Stimulated activated CD8-positive, alpha-beta memory T cell treated with anti-CD3 and anti-CD28 coated beads, Interleukin-12 subunit alpha, Interleukin-12 subunit beta, amount 100 ng/mL, for 4 hours (primary cell): Measurements from ENCODE around the gene MICAL3.
"Not testable (repeated sequence)": the region's sequence is repeated elsewhere in the genome, so short reads cannot be mapped to it uniquely, and the experiment has no call there.

Source experiments
- DNase-seq: peaks from one replicate; pipeline ENCODE4 v3.0.0-alpha.2; 2020; ENCODE audit warnings: low read depth

Gene MICAL3

GRCh38 chr22:18031695-18032454 is 7.5 kb upstream of the MICAL3 start:
- no peak for DNase-seq

- no peak for DNase-seq
Observed at GRCh38 chr22:18029686-18030267, 5.4 kb upstream of the MICAL3 start.

GRCh38 chr22:18028817-18029527 is 4.6 kb upstream of the MICAL3 start:
- DNase-seq: no peak

- not testable (repeated sequence) for DNase-seq
Observed at GRCh38 chr22:18025898-18026297, 1.5 kb upstream of the MICAL3 start.

GRCh38 chr22:18024956-18025720 is 777 bp upstream of the MICAL3 start:
- DNase-seq: no peak

GRCh38 chr22:18023509-18024275 is 669 bp downstream of the MICAL3 start:
- no peak for DNase-seq

- no peak for DNase-seq
Observed at GRCh38 chr22:18022876-18023275, 1.5 kb downstream of the MICAL3 start.

GRCh38 chr22:18021431-18021830 is 2.9 kb downstream of the MICAL3 start:
- no peak for DNase-seq

GRCh38 chr22:18020743-18021142 is 3.6 kb downstream of the MICAL3 start:
- not testable (repeated sequence) for DNase-seq

GRCh38 chr22:18013947-18014346 is 10.4 kb downstream of the MICAL3 start:
- no peak for DNase-seq

- DNase-seq: no peak
Observed at GRCh38 chr22:18013436-18013835, 10.9 kb downstream of the MICAL3 start.

- no peak for DNase-seq
Observed at GRCh38 chr22:18012531-18012930, 11.8 kb downstream of the MICAL3 start.

GRCh38 chr22:18010266-18010665 is 14.1 kb downstream of the MICAL3 start:
- no peak for DNase-seq

GRCh38 chr22:18008136-18008535 is 16.2 kb downstream of the MICAL3 start:
- DNase-seq: no peak

GRCh38 chr22:18005201-18005926 is 19.0 kb downstream of the MICAL3 start:
- DNase-seq: no peak

- not testable (repeated sequence) for DNase-seq
Observed at GRCh38 chr22:18001894-18002315, 22.5 kb downstream of the MICAL3 start.

GRCh38 chr22:18001040-18001893 is 23.1 kb downstream of the MICAL3 start:
- peak; percentile 42 for DNase-seq

- DNase-seq: peak; percentile 10
Observed at GRCh38 chr22:18000441-18001039, 23.8 kb downstream of the MICAL3 start.

- no peak for DNase-seq
Observed at GRCh38 chr22:17999851-18000250, 24.5 kb downstream of the MICAL3 start.
